MCF 10A (cell line): ENCODE measurements around the gene FOXP4. TPM values are rescaled to one million over a fixed set of nuclear protein-coding genes. Genes with fewer than 3 reads are reported as not detected.

Source experiments
- BruUV-seq: library from RNA; stranded (reverse); fragments of 400-500 nt; replicated peaks from 2 replicates; lab custom pipeline; 2021; lab: Mats Ljungman, UMichigan
- CTCF ChIA-PET: fragments of 300-600 bp; sonication (Branson Sonifier 250); formaldehyde crosslinking; extraction: SDS; loops from one replicate; lab custom pipeline; 2021; ENCODE audit warnings: antibody characterized with exemption, inconsistent platforms; lab: Yijun Ruan, JAX
- POLR2A ChIA-PET: fragments of 300-600, 350-650 bp; sonication (Branson Sonifier 250); formaldehyde crosslinking; extraction: SDS; loops from one replicate; lab custom pipeline; 2020; ENCODE audit warnings: antibody characterized with exemption, inconsistent platforms; lab: Yijun Ruan, JAX
- DNase-seq: peaks from one replicate; pipeline ENCODE4 v3.0.0-alpha.2; 2018; ENCODE audit not compliant: unreplicated experiment
- H3K27ac Mint-ChIP-seq: one replicate; pipeline ENCODE4 v1.8.0; 2022; ENCODE audit warnings: mild to moderate bottlenecking, low read depth, mixed read lengths; ENCODE audit not compliant: unreplicated experiment
- H3K27me3 Mint-ChIP-seq: one replicate; pipeline ENCODE4 v1.8.0; 2022; ENCODE audit warnings: mixed read lengths; ENCODE audit not compliant: insufficient read depth, unreplicated experiment
- H3K36me3 Mint-ChIP-seq: one replicate; pipeline ENCODE4 v1.8.0; 2022; ENCODE audit warnings: mild to moderate bottlenecking, moderate library complexity, mixed read lengths; ENCODE audit not compliant: insufficient read depth, unreplicated experiment
- H3K4me1 Mint-ChIP-seq: one replicate; pipeline ENCODE4 v1.8.0; 2022; ENCODE audit warnings: mixed read lengths; ENCODE audit not compliant: insufficient read depth, unreplicated experiment
- H3K4me3 Mint-ChIP-seq: one replicate; pipeline ENCODE4 v1.8.0; 2022; ENCODE audit warnings: mild to moderate bottlenecking, moderate library complexity, mixed read lengths; ENCODE audit not compliant: unreplicated experiment
- H3K9me3 Mint-ChIP-seq: one replicate; pipeline ENCODE4 v1.8.0; 2022; ENCODE audit warnings: mixed read lengths; ENCODE audit not compliant: unreplicated experiment
- intact Hi-C: fragments of 100-400 bp; cut with micrococcal nuclease; formaldehyde crosslinking; loops from 2 replicates; pipeline ENCODE4 v1.14.1; 2022
- total RNA-seq: library from RNA; stranded (reverse); gene quantifications from 2 replicates; pipeline ENCODE4 v1.2.3, GENCODE V29; 2022
- TF ChIP-seq, protein P1 (sequence below): fragments of 200-600 bp; IDR thresholded peaks from one replicate; pipeline ENCODE4 v1.8.0; 2022; ENCODE audit warnings: antibody characterized with exemption, mild to moderate bottlenecking; ENCODE audit not compliant: unreplicated experiment

Gene FOXP4
- total RNA-seq, 1 experiment from 2014 or later = 16.5 TPM

DNA sequence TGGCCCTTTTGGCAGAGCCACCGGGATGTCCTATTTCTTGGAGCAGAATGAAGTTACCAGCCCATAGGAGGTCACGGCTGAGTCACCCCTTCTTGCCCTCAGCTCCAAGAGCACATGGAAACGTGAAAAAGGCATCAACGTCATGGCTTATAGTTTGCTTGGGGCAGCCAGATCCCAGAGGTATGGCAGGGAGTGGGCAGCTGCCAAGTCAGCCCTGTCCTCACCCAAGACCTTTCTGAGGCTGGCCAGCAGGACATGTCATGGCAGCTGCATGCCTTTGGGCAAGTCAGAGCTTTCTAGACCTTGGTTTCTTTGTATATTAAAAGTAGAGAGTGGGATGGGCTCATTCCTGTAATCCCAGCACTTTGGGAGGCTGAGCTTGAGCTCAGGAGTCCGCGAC is 83.9 kb downstream of the FOXP4 start:
- ChIA-PET POLR2A (no interaction called here), CTCF (interaction anchor here (0.7 to 1.9 kb wide), 3 partner anchors 14 to 55 kb away, joined by 3 to 6 read pairs (median 4); no protein-coding TSS in a partner anchor)
- TF ChIP-seq, protein P1, sequence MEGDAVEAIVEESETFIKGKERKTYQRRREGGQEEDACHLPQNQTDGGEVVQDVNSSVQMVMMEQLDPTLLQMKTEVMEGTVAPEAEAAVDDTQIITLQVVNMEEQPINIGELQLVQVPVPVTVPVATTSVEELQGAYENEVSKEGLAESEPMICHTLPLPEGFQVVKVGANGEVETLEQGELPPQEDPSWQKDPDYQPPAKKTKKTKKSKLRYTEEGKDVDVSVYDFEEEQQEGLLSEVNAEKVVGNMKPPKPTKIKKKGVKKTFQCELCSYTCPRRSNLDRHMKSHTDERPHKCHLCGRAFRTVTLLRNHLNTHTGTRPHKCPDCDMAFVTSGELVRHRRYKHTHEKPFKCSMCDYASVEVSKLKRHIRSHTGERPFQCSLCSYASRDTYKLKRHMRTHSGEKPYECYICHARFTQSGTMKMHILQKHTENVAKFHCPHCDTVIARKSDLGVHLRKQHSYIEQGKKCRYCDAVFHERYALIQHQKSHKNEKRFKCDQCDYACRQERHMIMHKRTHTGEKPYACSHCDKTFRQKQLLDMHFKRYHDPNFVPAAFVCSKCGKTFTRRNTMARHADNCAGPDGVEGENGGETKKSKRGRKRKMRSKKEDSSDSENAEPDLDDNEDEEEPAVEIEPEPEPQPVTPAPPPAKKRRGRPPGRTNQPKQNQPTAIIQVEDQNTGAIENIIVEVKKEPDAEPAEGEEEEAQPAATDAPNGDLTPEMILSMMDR = no peak
- peaks cover 32% of the 10 kb centered on the region for H3K4me1 Mint-ChIP-seq
- H3K27me3 Mint-ChIP-seq = no peaks in the 10 kb centered on the region
- H3K36me3 Mint-ChIP-seq = no peaks in the 10 kb centered on the region
- H3K9me3 Mint-ChIP-seq = no peaks in the 10 kb centered on the region
- H3K27ac Mint-ChIP-seq = no peak overlapping the region
- no TSS peak for BruUV-seq
- DNase-seq = peak; percentile 75
- intact Hi-C loops = no loop called here
- H3K4me3 Mint-ChIP-seq = no peak overlapping the region

GRCh38 chr6:41630946-41631345 is 84.8 kb downstream of the FOXP4 start:
- TF ChIP-seq, protein P1 = no peak
- CTCF ChIA-PET = interaction anchor here (1.9 kb wide), 1 partner anchor 13 kb away, joined by 6 read pairs; no protein-coding TSS in a partner anchor

GRCh38 chr6:41633056-41633634 is 87.0 kb downstream of the FOXP4 start:
- H3K27me3 Mint-ChIP-seq = no peaks in the 10 kb centered on the region
- H3K4me3 Mint-ChIP-seq = no peak overlapping the region
- DNase-seq = no peak
- ChIA-PET CTCF (interaction anchor here (0.6 kb wide), 1 partner anchor 1159 kb away, joined by 6 read pairs; no protein-coding TSS in a partner anchor), POLR2A (interaction anchor here (0.8 kb wide), 1 partner anchor 36 kb away, joined by 4 read pairs; no protein-coding TSS in a partner anchor)
- no peak overlapping the region for H3K27ac Mint-ChIP-seq
- BruUV-seq = no TSS peak
- no peaks in the 10 kb centered on the region for H3K36me3 Mint-ChIP-seq
- H3K4me1 Mint-ChIP-seq = peaks cover 6% of the 10 kb centered on the region
- TF ChIP-seq, protein P1 = no peak
- intact Hi-C loops = no loop called here
- no peaks in the 10 kb centered on the region for H3K9me3 Mint-ChIP-seq

More at GRCh38 chr6:41630946-41631345, 84.8 kb downstream of the FOXP4 start:
- POLR2A ChIA-PET = no interaction called here
- Mint-ChIP-seq H3K36me3 (no peaks in the 10 kb centered on the region), H3K27me3 (no peaks in the 10 kb centered on the region), H3K27ac (no peak overlapping the region), H3K4me1 (peaks cover 27% of the 10 kb centered on the region), H3K4me3 (no peak overlapping the region), H3K9me3 (no peaks in the 10 kb centered on the region)
- intact Hi-C loops = no loop called here
- BruUV-seq = no TSS peak
- no peak for DNase-seq

DNA sequence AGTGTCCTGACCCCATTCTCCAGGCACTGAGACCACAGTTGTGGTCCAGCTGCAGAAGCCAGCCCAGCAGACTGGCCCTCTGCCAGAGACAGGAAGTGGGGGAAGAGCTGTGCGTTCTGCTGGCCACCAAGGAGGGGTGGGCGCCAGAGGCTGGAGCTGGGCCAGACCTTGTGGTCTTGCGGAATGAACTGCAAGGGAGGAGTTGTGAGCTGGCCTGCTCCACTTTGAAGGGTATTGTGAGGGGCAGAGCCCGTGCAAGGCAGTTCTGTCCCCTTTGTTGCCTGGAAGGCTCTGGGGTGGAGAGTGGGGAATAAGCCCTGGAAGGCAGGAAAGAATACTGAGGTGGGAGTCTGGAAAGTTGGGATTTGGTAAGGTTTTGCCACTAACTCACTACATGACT is 88.5 kb downstream of the FOXP4 start:
- TF ChIP-seq, protein P1 = no peak
- ChIA-PET CTCF (interaction anchor here (0.6 kb wide), 3 partner anchors 29 to 931 kb away, joined by 3 to 5 read pairs (median 4); no protein-coding TSS in a partner anchor), POLR2A (interaction anchor here (0.7 to 1.1 kb wide), 3 partner anchors 11 to 100 kb away, joined by 3 read pairs; no protein-coding TSS in a partner anchor)
- Mint-ChIP-seq H3K4me1 (peaks cover 6% of the 10 kb centered on the region), H3K36me3 (peaks cover 5% of the 10 kb centered on the region), H3K4me3 (no peak overlapping the region), H3K9me3 (no peaks in the 10 kb centered on the region), H3K27me3 (no peaks in the 10 kb centered on the region), H3K27ac (no peak overlapping the region)
- DNase-seq = no peak
- intact Hi-C loops = no loop called here
- no TSS peak for BruUV-seq
